Measurements from ENCODE around the gene CCR9. TPM values are rescaled to one million over a fixed set of nuclear protein-coding genes. Genes with fewer than 3 reads are reported as not detected.

The CCR9 gene
- total RNA-seq, 1 donor from 2014 or later, result not detected

Other genes with a start within 250 kb of the CCR9 start
- 48.5 and 51.0 TPM in 2 replicates for gene SACM1L, start 197.1 kb upstream of the CCR9 start, total RNA-seq
- gene SLC6A20, start 90.0 kb upstream of the CCR9 start, total RNA-seq, result not detected in 2 replicates
- gene LZTFL1, start 44.4 kb upstream of the CCR9 start, total RNA-seq, result 11.9 and 16.8 TPM in 2 replicates
- gene CXCR6, start 56.9 kb downstream of the CCR9 start, total RNA-seq, result not detected in 2 replicates
- gene FYCO1, start 109.3 kb downstream of the CCR9 start, total RNA-seq, result 14.5 and 20.9 TPM in 2 replicates
- gene XCR1, start 140.9 kb downstream of the CCR9 start, total RNA-seq, result not detected in 2 replicates